AG08395 (cell line): ENCODE measurements around the gene DOP1A.

Source experiments
- DNase-seq: peaks from one replicate; pipeline ENCODE4 v3.0.0; 2012; ENCODE audit warnings: mixed read lengths, low spot score

Gene DOP1A

DNA sequence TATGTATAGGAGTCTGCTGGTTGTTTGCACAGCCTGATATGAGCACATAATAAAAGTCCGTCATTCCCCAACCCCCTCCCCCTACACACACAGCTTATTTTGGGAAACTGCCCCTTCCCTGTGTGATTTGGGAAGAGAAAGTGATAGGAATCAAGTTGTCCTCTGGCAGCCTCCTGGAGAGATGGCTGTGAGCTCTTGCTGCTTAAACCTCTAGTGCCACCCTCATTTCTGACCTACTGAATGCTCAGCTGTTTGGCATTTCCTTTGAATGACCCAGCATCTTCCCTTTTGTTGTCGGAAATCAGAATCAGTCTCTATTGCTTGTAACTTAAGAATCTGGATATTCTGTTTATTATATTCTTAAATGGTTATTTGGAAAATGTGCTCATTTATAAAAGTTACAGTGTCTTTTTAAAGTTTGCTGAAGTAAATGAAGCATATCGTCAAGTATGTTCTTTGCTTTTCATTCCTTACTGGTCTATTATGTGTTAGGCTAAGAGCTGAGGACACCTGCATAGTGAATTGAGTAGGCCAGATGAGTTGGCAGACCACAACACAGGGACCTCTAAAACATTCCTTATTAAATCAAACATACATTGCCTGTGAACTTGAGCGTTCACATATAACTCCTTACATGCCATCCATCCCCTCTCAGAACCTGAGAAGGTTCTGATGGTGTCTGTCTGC is 131.2 kb downstream of the DOP1A start:
- DNase-seq, result peak; percentile 29

DNA sequence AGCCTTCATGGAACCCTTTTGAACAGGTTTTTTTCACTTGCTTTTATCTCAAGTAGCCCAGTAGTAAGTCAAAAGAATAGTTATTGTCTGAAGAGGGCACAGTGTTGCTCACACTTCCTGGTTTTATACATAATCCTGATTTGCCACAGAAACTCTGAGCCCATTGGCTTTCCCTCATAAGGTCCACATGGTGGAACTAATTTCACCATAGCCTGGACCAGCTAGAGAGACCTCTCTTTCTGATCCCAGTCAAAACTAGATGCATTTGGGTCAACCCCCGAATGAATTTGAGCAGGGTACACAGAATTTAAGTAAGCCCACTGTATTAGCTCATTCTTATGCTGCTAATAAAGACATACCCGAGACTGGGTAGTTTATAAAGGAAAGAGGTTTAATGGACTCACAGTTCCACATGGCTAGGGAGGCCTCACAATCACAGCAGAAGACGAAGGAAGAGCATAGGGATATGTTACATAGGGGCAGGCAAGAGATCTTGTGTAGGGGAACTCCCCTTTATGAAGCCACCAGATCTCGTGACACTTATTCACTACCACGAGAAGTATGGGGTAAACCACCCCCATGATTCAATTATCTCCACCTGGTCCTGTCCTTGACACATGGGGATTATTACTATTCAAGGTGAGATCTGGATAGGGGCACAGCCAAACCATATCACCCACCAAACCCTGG is 131.8 kb downstream of the DOP1A start:
- no peak for DNase-seq

DNA sequence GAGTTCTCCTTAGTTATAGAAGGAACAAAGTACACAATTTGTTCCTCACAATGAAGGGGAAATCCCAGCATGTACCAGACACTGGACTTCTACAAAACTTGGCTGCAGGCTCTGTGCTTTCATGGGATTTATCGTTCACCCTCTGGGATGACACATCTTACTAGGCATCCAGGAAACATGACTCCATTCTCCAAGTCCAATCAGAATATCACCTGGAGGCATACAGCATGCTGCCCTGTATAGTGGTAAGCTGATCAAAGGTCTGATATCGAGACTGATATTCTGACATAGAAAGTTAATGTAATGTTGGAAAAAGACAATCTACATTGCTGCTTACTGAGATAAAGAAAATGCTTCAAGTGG is 132.4 kb downstream of the DOP1A start:
- peak; percentile 46 for DNase-seq

DNA sequence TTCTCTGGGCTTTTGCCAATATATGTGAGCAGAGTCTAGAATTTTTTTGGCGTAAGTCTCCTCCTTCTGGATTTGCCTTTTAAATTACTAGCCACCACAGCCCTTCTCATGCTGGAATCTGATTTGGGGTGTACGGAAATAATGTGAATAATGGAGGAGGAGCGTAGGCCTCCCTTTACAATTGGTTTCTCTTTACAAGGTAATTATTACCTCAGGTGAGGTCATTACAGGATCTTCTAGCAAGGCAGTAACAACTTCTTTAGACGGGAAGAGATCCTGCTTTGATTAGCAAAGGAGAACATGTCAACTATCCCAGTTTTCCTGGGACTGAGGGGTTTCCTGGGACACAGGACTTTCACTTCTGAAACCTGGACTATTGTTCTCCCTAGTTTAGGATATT is 134.6 kb downstream of the DOP1A start:
- no peak for DNase-seq

DNA sequence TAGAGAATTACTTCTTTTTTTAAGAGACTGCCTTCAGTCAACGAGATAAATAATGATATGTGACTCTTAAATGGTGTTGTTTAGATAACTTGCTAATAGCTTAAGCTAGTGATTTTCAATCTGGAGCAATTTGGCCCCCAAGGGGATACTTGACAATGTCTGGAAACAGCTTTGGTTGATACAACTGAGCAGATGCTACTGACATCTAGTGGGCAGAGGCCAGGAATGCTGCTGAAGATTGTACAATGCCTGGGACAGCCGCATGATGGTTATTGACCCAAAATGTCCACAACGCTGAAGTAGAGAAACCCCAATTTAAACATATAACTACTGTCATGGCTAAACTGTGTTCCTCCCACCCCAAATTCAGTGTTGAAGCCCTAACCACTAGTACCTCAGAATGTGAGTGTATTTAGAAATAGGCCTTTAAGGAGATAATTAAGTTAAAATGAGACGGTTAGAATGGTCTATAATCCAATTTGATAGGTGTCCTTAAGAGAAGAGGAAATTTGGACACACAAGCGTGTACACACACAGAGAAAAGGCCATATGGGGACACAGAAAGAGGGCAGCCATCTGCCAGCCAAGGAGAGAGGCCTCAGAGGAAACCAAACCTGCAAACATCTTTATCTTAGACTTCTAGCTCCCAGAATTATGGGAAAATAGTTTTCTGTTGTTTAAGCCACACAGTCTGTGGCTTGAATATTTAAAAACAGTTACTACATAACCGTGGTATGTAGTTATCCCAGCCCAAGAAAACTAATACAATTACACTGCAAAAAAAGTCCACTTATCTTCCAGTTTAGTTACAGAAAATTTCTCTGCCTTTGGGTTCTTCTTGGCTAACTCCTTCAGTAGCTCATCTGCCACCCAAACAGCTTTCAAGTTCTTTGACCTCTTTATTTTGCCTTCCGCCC is 147.9 kb downstream of the DOP1A start:
- DNase-seq, result peak; percentile 70

DNA sequence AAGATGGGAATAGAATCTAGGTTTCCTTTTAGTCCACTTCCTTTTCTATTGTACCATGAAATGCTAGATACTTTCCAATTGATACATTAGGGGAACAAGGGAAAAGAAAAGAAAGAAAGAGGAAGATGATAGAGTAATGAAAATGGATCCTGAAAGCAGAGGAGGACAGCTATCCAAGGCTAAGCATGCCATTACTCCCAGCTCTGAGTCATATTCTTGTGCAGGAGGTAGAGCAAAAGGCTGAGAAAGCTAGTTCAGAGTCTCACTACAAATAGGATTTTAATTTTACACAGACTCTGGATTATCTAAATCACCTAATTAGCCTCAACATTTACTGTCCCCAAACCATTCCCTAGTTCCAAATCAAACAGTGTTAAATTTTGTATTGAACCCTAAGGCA is 149.3 kb downstream of the DOP1A start:
- no peak for DNase-seq
